Measurements from ENCODE around the gene DOCK2.
"Not testable (repeated sequence)": the region's sequence is repeated elsewhere in the genome, so short reads cannot be mapped to it uniquely, and the experiment has no call there.

DOCK2 gene

GRCh38 chr5:169762338-169763095 is 125.4 kb downstream of the DOCK2 start:
- no peak for DNase-seq

DNA sequence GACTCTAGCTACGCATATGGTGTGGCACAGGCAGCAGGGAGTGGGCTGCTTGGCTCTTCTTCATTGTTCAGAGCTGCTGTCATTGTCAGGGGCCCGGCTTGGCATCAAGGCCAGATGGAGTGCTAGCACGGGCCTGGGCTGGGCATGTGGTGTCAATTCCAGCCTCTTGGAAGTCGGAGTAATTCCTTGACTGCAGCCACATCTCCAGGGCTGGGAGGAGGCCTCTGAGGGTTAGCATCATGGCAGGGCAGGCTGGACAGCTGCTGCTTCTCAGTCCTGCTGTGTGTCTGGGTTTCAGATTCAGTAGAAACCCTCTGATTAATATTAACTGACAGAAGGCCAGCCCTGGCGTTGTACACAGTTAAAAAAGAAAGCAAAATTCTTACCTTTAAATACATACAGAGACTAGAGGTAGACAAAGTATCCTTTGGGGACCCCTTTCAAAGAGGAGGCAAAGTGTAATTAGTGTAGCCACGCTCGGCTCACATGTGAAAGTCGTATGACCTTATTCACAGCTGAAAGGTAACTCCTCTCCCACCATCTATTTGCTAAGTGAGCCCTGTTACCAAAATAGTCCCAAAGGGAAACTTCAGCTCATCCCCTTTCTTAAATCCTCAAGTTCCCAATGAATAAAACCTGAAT is 126.4 kb downstream of the DOCK2 start:
- no peak for DNase-seq

- DNase-seq, result no peak
Measured at GRCh38 chr5:169764018-169764378, 126.9 kb downstream of the DOCK2 start.

- DNase-seq, result no peak
Measured at GRCh38 chr5:169765176-169765996, 128.3 kb downstream of the DOCK2 start.

DNA sequence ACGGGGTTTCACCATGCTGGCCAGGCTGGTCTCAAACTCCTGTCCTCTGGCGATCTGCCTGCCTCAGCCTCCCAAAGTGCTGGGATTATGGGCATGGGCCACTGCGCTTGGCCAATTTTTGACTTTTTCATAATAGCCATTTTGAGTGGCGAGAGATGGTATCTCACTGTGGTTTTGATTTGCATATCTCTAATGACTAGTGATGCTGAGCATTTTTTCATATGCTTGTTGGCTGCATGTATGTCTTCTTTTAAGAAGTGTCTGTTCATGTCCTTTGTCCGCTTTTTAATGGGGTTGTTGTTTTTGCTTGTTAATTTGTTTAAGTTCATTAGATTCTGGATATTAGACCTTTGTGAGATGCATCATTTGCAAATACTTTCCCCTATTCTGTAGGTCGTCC is 129.9 kb downstream of the DOCK2 start:
- DNase-seq, result not testable (repeated sequence)

DNA sequence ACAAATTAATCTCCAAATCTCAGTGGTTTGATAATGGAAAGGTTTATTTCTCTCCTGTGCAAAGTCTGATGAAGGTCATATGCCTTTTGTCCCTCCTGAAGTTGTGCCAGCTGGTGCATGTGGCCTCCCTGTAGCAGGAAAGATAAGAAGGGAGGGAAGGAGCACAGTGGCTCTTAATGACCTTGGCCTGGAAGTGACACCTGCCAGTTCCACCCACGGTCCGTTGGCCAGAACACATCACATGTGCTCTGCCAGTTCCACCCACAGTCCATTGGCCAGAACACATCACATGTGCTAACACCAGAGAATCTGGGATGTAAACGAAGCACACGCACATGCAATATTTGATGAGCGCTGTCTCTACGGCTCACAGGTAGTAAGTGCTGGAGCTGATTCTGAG is 130.9 kb downstream of the DOCK2 start:
- no peak for DNase-seq

DNA sequence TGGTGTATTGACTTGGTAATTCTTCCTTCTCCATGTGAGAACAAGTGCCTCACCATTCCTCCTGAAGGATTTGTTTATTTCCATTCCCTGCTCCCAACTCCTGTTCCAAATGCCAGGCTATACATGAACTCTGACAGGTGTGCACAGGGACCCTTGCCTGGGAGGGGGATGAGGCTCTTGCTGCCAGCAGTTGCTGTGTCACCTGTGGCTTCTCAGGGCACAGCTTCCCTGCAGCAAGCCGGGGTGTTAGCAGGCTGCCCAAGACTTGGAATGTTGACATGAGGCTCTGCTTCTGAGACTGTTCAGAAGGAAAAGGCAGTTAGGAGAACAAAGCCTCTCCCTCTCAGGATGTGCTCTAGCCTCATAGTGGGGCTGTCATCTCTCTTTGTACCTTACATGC is 131.3 kb downstream of the DOCK2 start:
- DNase-seq, result no peak

- DNase-seq, result no peak
Measured at GRCh38 chr5:169770109-169770508, 133.0 kb downstream of the DOCK2 start.

DNA sequence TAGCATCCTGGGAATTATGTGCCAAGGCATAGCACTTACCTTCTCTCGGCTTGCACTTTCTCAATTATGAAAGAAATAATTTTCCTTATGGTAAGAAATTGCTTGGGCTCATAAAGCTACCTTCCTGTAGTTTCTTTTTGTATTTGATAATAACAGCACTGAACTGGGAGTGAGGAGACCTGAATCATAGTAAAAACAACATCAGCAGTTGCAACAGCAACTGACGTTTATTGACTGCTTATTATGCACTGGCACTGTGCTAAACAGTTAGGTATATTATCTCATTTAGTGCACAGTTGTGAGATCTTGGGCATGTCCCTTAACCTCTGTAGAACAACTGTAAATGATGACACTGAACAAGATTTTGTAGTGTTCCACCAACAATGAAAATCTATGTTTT is 135.2 kb downstream of the DOCK2 start:
- no peak for DNase-seq

- no peak for DNase-seq
Measured at GRCh38 chr5:169772688-169773087, 135.6 kb downstream of the DOCK2 start.

GRCh38 chr5:169777159-169777558 is 140.1 kb downstream of the DOCK2 start:
- no peak for DNase-seq

GRCh38 chr5:169778622-169779596 is 141.8 kb downstream of the DOCK2 start:
- DNase-seq, result no peak

- DNase-seq, result no peak
Measured at GRCh38 chr5:169781420-169782345, 144.6 kb downstream of the DOCK2 start.

DNA sequence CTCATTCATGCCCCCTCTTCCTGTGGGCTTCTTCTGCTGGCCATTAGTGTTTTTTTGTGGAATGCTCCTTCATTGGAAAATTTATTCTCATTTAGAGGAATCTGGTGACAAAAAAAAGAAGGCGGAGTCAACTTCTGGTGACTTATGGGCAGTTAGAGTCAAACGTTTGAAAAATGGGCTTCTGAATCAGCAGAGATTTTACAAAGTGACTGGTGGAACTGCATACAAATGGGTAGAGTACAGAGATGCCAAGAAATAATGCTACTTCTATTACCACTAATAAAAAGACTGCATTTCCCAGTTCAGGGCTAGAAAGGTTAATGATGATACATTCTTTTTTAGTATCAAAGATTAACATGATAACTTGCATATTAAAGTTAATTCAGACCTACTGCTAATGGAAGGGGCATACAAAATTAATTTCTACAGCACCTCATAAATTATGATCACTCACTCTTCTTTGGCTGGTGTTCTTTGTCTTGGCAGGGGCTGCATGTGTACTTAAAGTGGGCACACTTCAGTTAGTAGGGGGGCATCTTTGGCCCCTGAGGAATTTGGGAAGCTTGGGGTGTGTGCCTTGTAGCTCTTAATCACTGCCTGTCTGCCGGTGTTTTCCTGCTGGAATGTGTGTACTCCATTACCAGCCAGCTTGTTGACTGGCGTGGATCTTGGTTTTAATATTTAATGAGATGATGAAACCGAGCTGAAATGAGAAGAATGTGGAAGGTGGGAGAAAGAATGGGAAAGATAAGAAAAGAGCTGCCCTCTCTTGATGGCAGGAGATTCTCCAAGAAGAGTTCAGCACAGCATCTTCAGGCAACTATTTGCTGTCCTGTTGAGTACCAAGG is 148.9 kb downstream of the DOCK2 start:
- no peak for DNase-seq

GRCh38 chr5:169788168-169788567 is 151.1 kb downstream of the DOCK2 start:
- no peak for DNase-seq

DNA sequence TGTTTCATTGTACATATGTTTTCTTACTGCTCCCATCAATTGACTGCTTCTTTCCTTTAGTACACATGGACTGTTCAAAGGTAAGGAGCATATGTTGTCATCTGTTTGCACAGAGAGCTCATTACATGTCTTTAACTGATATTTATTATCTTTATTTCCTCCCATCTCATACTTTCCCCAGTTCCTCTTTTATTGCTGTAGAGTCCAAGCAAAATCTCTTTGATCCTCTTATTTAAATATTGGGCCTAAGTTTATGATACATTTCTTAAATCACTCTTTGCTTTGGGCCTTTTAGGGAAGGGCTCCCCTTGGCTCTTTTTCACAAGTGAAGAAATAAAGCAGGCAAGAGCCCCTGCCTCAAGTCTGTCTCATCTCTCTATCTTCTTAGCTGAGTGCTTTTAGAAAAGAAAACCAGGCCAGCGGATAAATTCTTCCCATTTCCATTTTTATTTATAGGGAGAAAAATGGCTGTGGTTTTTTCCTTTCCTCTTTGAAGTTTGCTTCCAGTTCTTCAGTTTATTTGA is 152.4 kb downstream of the DOCK2 start:
- DNase-seq, result no peak

GRCh38 chr5:169791251-169791650 is 154.2 kb downstream of the DOCK2 start:
- no peak for DNase-seq

DNA sequence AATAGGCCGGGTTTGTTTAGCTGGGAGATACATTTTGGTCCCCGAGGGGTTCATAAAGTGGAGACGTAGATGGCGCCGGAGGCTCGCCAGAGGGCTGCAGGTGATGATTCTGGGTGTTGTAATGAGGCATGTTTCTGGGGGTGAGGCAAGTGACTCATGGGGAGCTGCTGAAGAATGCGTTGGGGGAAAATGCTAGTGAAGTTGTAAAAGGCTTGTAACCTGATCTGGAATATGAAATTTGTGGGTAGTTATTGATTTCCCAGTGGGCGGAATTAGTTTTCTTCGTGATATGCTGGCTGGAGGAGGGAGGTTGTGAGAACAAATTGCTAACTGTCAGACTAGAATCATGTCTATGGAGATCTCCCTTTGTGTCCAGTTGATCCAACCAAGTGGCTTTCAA is 158.3 kb downstream of the DOCK2 start:
- no peak for DNase-seq

GRCh38 chr5:169796731-169797130 is 159.7 kb downstream of the DOCK2 start:
- DNase-seq, result no peak

- no peak for DNase-seq
Measured at GRCh38 chr5:169797577-169797976, 160.5 kb downstream of the DOCK2 start.

All from NCI-H2107 (cell line).